Measurements from ENCODE around the gene FBXO4.
"Not testable (repeated sequence)": the region's sequence is repeated elsewhere in the genome, so short reads cannot be mapped to it uniquely, and the experiment has no call there.

Gene FBXO4

GRCh38 chr5:41925555-41925951 lies 472 bp downstream of the FBXO4 start:
- Histone ChIP-seq H3K36me3 (ENCODE audit: control insufficient read depth, insufficient read depth, low read length) (no peaks in the 10 kb centered on the region), H3K4me3 (replicated peaks; ENCODE audit: low read depth, low read length) (peak overlapping the region; percentile 72), H3K27me3 (replicated peaks; ENCODE audit: control insufficient read depth, insufficient read depth, low read length) (no peaks in the 10 kb centered on the region)
- no peak for TF ChIP-seq CTCF (IDR thresholded peaks at IDR 0.05; ENCODE audit: insufficient read depth, low read length, poor library complexity, severe bottlenecking)
- no peak for DNase-seq (ENCODE audit: extremely low read depth, insufficient read length)

GRCh38 chr5:41927604-41928003 lies 2.5 kb downstream of the FBXO4 start:
- no peak overlapping the region for H3K4me3 ChIP-seq (replicated peaks; ENCODE audit: low read depth, low read length)
- DNase-seq (ENCODE audit: extremely low read depth, insufficient read length): no peak
- H3K27me3 ChIP-seq (replicated peaks; ENCODE audit: control insufficient read depth, insufficient read depth, low read length): no peaks in the 10 kb centered on the region
- TF ChIP-seq CTCF (IDR thresholded peaks at IDR 0.05; ENCODE audit: insufficient read depth, low read length, poor library complexity, severe bottlenecking): no peak
- no peaks in the 10 kb centered on the region for H3K36me3 ChIP-seq (ENCODE audit: control insufficient read depth, insufficient read depth, low read length)

- Histone ChIP-seq H3K4me3 (replicated peaks; ENCODE audit: low read depth, low read length) (no peak overlapping the region), H3K27me3 (replicated peaks; ENCODE audit: control insufficient read depth, insufficient read depth, low read length) (no peaks in the 10 kb centered on the region), H3K36me3 (ENCODE audit: control insufficient read depth, insufficient read depth, low read length) (no peaks in the 10 kb centered on the region)
- DNase-seq (ENCODE audit: extremely low read depth, insufficient read length): no peak
- TF ChIP-seq CTCF (IDR thresholded peaks at IDR 0.05; ENCODE audit: insufficient read depth, low read length, poor library complexity, severe bottlenecking): no peak
Measured at GRCh38 chr5:41929035-41929434, 4.0 kb downstream of the FBXO4 start.

- H3K4me3 ChIP-seq (replicated peaks; ENCODE audit: low read depth, low read length): no peak overlapping the region
- H3K36me3 ChIP-seq (ENCODE audit: control insufficient read depth, insufficient read depth, low read length): peaks cover 3% of the 10 kb centered on the region
Measured at GRCh38 chr5:41932770-41933169, 7.7 kb downstream of the FBXO4 start.

GRCh38 chr5:41935544-41935943 lies 10.5 kb downstream of the FBXO4 start:
- Histone ChIP-seq H3K4me3 (replicated peaks; ENCODE audit: low read depth, low read length) (no peak overlapping the region), H3K27me3 (replicated peaks; ENCODE audit: control insufficient read depth, insufficient read depth, low read length) (no peaks in the 10 kb centered on the region), H3K36me3 (ENCODE audit: control insufficient read depth, insufficient read depth, low read length) (peaks cover 3% of the 10 kb centered on the region)
- no peak for DNase-seq (ENCODE audit: extremely low read depth, insufficient read length)
- no peak for TF ChIP-seq CTCF (IDR thresholded peaks at IDR 0.05; ENCODE audit: insufficient read depth, low read length, poor library complexity, severe bottlenecking)

More at GRCh38 chr5:41932770-41933169, 7.7 kb downstream of the FBXO4 start:
- TF ChIP-seq CTCF (IDR thresholded peaks at IDR 0.05; ENCODE audit: insufficient read depth, low read length, poor library complexity, severe bottlenecking): no peak
- no peak for DNase-seq (ENCODE audit: extremely low read depth, insufficient read length)
- no peaks in the 10 kb centered on the region for H3K27me3 ChIP-seq (replicated peaks; ENCODE audit: control insufficient read depth, insufficient read depth, low read length)

- DNase-seq (ENCODE audit: extremely low read depth, insufficient read length): no peak
- H3K36me3 ChIP-seq (ENCODE audit: control insufficient read depth, insufficient read depth, low read length): no peaks in the 10 kb centered on the region; the same call in none of the 2 replicates
- H3K4me3 ChIP-seq (replicated peaks; ENCODE audit: low read depth, low read length): no peak overlapping the region
- H3K27me3 ChIP-seq (replicated peaks; ENCODE audit: control insufficient read depth, insufficient read depth, low read length): no peaks in the 10 kb centered on the region
- no peak for TF ChIP-seq CTCF (IDR thresholded peaks at IDR 0.05; ENCODE audit: insufficient read depth, low read length, poor library complexity, severe bottlenecking)
Measured at GRCh38 chr5:41940641-41941040, 15.6 kb downstream of the FBXO4 start.

- H3K36me3 ChIP-seq (ENCODE audit: control insufficient read depth, insufficient read depth, low read length); H3K4me3 ChIP-seq (replicated peaks; ENCODE audit: low read depth, low read length); DNase-seq (ENCODE audit: extremely low read depth, insufficient read length); H3K27me3 ChIP-seq (replicated peaks; ENCODE audit: control insufficient read depth, insufficient read depth, low read length): not testable (repeated sequence)
Measured at GRCh38 chr5:41945332-41945955, 20.4 kb downstream of the FBXO4 start.
